GM23338 (cell line): Measurements from ENCODE around the gene DOCK11. TPM values are rescaled to one million over a fixed set of nuclear protein-coding genes. Genes with fewer than 3 reads are reported as not detected.

ENCODE experiments used
- ATAC-seq: fragments of 200-7000 bp; cut with Tn5 transposase; 3 replicates; pipeline ENCODE4 v1.9.1; 2020
- DNase-seq: peaks from one replicate; pipeline ENCODE4 v3.0.0-alpha.2; 2015; ENCODE audit warnings: low spot score
- H2AFZ ChIP-seq: fragments of 200-600 bp; sonication (generic); 2 replicates; pipeline ENCODE4 v1.8.0; 2016; ENCODE audit warnings: antibody characterized with exemption, mild to moderate bottlenecking, moderate library complexity
- H3F3A ChIP-seq: fragments of 200-600 bp; sonication (generic); replicated peaks from 2 replicates; pipeline ENCODE4 v1.8.0; 2017; ENCODE audit warnings: antibody characterized with exemption, mixed run types, low read depth
- H3K27ac ChIP-seq: fragments of 200-600 bp; sonication (generic); 2 replicates; pipeline ENCODE4 v1.6.1; 2016; ENCODE audit warnings: low read depth
- H3K27me3 ChIP-seq: fragments of 200-600 bp; sonication (generic); 2 replicates; pipeline ENCODE4 v1.8.0; 2016; ENCODE audit warnings: mild to moderate bottlenecking, mixed run types, moderate library complexity; ENCODE audit not compliant: insufficient read depth
- H3K36me3 ChIP-seq: fragments of 200-600 bp; sonication (generic); 2 replicates; pipeline ENCODE4 v1.8.0; 2016; ENCODE audit warnings: mild to moderate bottlenecking; ENCODE audit not compliant: insufficient read depth
- H3K4me1 ChIP-seq: fragments of 200-600 bp; sonication (generic); 2 replicates; pipeline ENCODE4 v1.8.0; 2016; ENCODE audit warnings: mild to moderate bottlenecking, moderate library complexity; ENCODE audit not compliant: insufficient read depth
- H3K4me2 ChIP-seq: fragments of 200-600 bp; sonication (generic); 2 replicates; pipeline ENCODE4 v1.7.1; 2017; ENCODE audit warnings: mixed run types
- H3K4me3 ChIP-seq: fragments of 200-600 bp; sonication (generic); 2 replicates; pipeline ENCODE4 v1.6.1; 2016; ENCODE audit warnings: mixed run types
- H3K79me2 ChIP-seq: fragments of 200-600 bp; sonication (generic); replicated peaks from 2 replicates; pipeline ENCODE4 v1.8.0; 2017; ENCODE audit warnings: mild to moderate bottlenecking; ENCODE audit not compliant: insufficient read depth
- H3K9me2 ChIP-seq: fragments of 200-600 bp; sonication (generic); 2 replicates; pipeline ENCODE4 v1.8.0; 2017; ENCODE audit not compliant: insufficient read depth
- H4K20me1 ChIP-seq: fragments of 200-600 bp; sonication (generic); replicated peaks from 2 replicates; pipeline ENCODE4 v1.8.0; 2017; ENCODE audit warnings: mild to moderate bottlenecking; ENCODE audit not compliant: insufficient read depth
- H3K27ac Mint-ChIP-seq: 2 replicates; pipeline ENCODE4 v1.8.0; 2020; ENCODE audit warnings: inconsistent platforms, mild to moderate bottlenecking, moderate library complexity, mixed read lengths
- H3K27me3 Mint-ChIP-seq: 3 replicates; pipeline ENCODE4 v1.8.0; 2022; ENCODE audit warnings: low read depth, mild to moderate bottlenecking, moderate library complexity, mixed read lengths, inconsistent platforms; ENCODE audit not compliant: insufficient read depth, poor library complexity
- H3K36me3 Mint-ChIP-seq: 3 replicates; pipeline ENCODE4 v1.8.0; 2021; ENCODE audit warnings: low read depth, mild to moderate bottlenecking, inconsistent platforms, moderate library complexity, mixed read lengths
- H3K4me1 Mint-ChIP-seq: 3 replicates; pipeline ENCODE4 v1.8.0; 2020; ENCODE audit warnings: mild to moderate bottlenecking, inconsistent platforms, mixed read lengths
- H3K4me3 Mint-ChIP-seq: 3 replicates; pipeline ENCODE4 v1.8.0; 2021; ENCODE audit warnings: moderate library complexity, mild to moderate bottlenecking, inconsistent platforms, mixed read lengths
- H3K9me3 Mint-ChIP-seq: 3 replicates; pipeline ENCODE4 v1.8.0; 2020; ENCODE audit warnings: moderate library complexity, mild to moderate bottlenecking, inconsistent platforms, mixed read lengths
- CREB1 ChIP-seq: fragments of 250-450 bp; sonication (Bioruptor Pico); IDR thresholded peaks from 2 replicates; pipeline ENCODE4 v1.5.0; 2020; ENCODE audit warnings: low read depth, mild to moderate bottlenecking, moderate library complexity
- ETS1 ChIP-seq: IDR thresholded peaks from 2 replicates; pipeline ENCODE4 v1.6.1; 2016; ENCODE audit warnings: antibody characterized with exemption
- EZH2 ChIP-seq: fragments of 200-600 bp; sonication (generic); IDR thresholded peaks from one replicate; pipeline ENCODE4 v1.8.0; 2017; ENCODE audit warnings: antibody characterized with exemption, mild to moderate bottlenecking, low read depth; ENCODE audit not compliant: unreplicated experiment
- EZH2phosphoT487 ChIP-seq: fragments of 200-600 bp; sonication (generic); IDR thresholded peaks from one replicate; pipeline ENCODE4 v1.8.1; 2018; ENCODE audit warnings: antibody characterized with exemption; ENCODE audit not compliant: unreplicated experiment
- JUNB ChIP-seq: IDR thresholded peaks from one replicate; pipeline ENCODE4 v1.6.1; 2016; ENCODE audit warnings: antibody characterized with exemption; ENCODE audit not compliant: unreplicated experiment
- NANOG ChIP-seq: IDR thresholded peaks from 2 replicates; pipeline ENCODE4 v1.6.1; 2016; ENCODE audit warnings: antibody characterized with exemption, borderline replicate concordance
- POLR2AphosphoS5 ChIP-seq: IDR thresholded peaks from 2 replicates; pipeline ENCODE4 v1.6.1; 2016; ENCODE audit warnings: antibody characterized with exemption, low read depth
- REST ChIP-seq: IDR thresholded peaks from one replicate; pipeline ENCODE4 v1.6.1; 2018; ENCODE audit warnings: antibody characterized with exemption; ENCODE audit not compliant: unreplicated experiment
- STAT1 ChIP-seq: IDR thresholded peaks from one replicate; pipeline ENCODE4 v1.6.1; 2016; ENCODE audit warnings: antibody characterized with exemption; ENCODE audit not compliant: unreplicated experiment
- ZNF114 ChIP-seq: fragments of 250-450 bp; sonication (Bioruptor Pico); IDR thresholded peaks from 2 replicates; pipeline ENCODE4 v1.5.0; 2020; ENCODE audit warnings: mild to moderate bottlenecking, moderate library complexity
- ZNF331 ChIP-seq: fragments of 250-450 bp; sonication (Bioruptor Pico); IDR thresholded peaks from 2 replicates; pipeline ENCODE4 v1.5.0; 2020; ENCODE audit warnings: low read depth, mild to moderate bottlenecking, moderate library complexity
- ZNF462 ChIP-seq: fragments of 250-450 bp; sonication (Bioruptor Pico); IDR thresholded peaks from 2 replicates; pipeline ENCODE4 v1.5.0; 2020; ENCODE audit warnings: mild to moderate bottlenecking, moderate library complexity
- polyA plus RNA-seq: library from polyadenylated mRNA; unstranded; fragments of >200 nt; fragmentation: Nextera tagmentation; extraction: Ambion mirVana; gene quantifications from 2 replicates; pipeline ENCODE4 v1.2.1, GENCODE V29; 2016
- total RNA-seq: library from RNA; depleted of rRNA; stranded (reverse); fragments of >200 nt; shearing (Covaris generic); gene quantifications from 2 replicates; pipeline ENCODE4 v1.2.3, GENCODE V29; 2014
- TF ChIP-seq, protein P1 (sequence below), 2 experiments: fragments of 200-600 bp in 1 of 2; sonication (generic) in 1 of 2; conservative IDR thresholded peaks; 2 replicates each; pipeline versions ENCODE4 v1.5.1 to v1.6.1; 2016 to 2017; ENCODE audit warnings: antibody characterized with exemption in 2 of 2, low read depth in 2 of 2, mild to moderate bottlenecking in 2 of 2, moderate library complexity in 1 of 2

Gene DOCK11
- total and polyA plus RNA-seq, 2 experiments from 2014 or later, result 6.0 to 12.3 TPM

- TF ChIP-seq EZH2phosphoT487, result no peak
- TF ChIP-seq STAT1, result no peak
- TF ChIP-seq REST, result no peak
- no peak for TF ChIP-seq ZNF462
- TF ChIP-seq ETS1, result no peak
- no peak for TF ChIP-seq ZNF114 (CRISPR knock-in tag)
- TF ChIP-seq, protein P1, sequence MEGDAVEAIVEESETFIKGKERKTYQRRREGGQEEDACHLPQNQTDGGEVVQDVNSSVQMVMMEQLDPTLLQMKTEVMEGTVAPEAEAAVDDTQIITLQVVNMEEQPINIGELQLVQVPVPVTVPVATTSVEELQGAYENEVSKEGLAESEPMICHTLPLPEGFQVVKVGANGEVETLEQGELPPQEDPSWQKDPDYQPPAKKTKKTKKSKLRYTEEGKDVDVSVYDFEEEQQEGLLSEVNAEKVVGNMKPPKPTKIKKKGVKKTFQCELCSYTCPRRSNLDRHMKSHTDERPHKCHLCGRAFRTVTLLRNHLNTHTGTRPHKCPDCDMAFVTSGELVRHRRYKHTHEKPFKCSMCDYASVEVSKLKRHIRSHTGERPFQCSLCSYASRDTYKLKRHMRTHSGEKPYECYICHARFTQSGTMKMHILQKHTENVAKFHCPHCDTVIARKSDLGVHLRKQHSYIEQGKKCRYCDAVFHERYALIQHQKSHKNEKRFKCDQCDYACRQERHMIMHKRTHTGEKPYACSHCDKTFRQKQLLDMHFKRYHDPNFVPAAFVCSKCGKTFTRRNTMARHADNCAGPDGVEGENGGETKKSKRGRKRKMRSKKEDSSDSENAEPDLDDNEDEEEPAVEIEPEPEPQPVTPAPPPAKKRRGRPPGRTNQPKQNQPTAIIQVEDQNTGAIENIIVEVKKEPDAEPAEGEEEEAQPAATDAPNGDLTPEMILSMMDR (conservative IDR thresholded peaks at IDR 0.05; ENCODE audit: low read depth in 2 of 2), result no peak
- no peak for TF ChIP-seq POLR2AphosphoS5
- TF ChIP-seq NANOG, result no peak
- no peak for TF ChIP-seq CREB1 (CRISPR knock-in tag)
- TF ChIP-seq JUNB, result no peak
- no peak for TF ChIP-seq ZNF331 (CRISPR knock-in tag)
- TF ChIP-seq EZH2, result no peak
- peaks cover 23% of the 10 kb centered on the region for H3K4me1 ChIP-seq
- no peaks in the 10 kb centered on the region for H3F3A ChIP-seq
- H3K4me2 ChIP-seq, result no peak overlapping the region
- H2AFZ ChIP-seq, result no peak overlapping the region
- no peaks in the 10 kb centered on the region for H4K20me1 ChIP-seq
- no peaks in the 10 kb centered on the region for H3K27me3 ChIP-seq
- no peak overlapping the region for H3K4me3 Mint-ChIP-seq
- H3K36me3 ChIP-seq, result no peaks in the 10 kb centered on the region
- H3K79me2 ChIP-seq, result no peaks in the 10 kb centered on the region
- H3K27ac ChIP-seq, result no peak overlapping the region
- no peaks in the 10 kb centered on the region for H3K36me3 Mint-ChIP-seq
- no peak overlapping the region for H3K4me3 ChIP-seq
- no peak for DNase-seq
- H3K9me2 ChIP-seq, result no peaks in the 10 kb centered on the region
- peaks cover 17% of the 10 kb centered on the region for H3K4me1 Mint-ChIP-seq
- no peak for ATAC-seq
- no peak overlapping the region for H3K27ac Mint-ChIP-seq
- H3K9me3 Mint-ChIP-seq, result no peaks in the 10 kb centered on the region
- H3K27me3 Mint-ChIP-seq, result no peaks in the 10 kb centered on the region
Observed at GRCh38 chrX:118540342-118540741, 44.7 kb downstream of the DOCK11 start.
